EH (cell line): ENCODE results near the gene TCAP.

ENCODE experiments used
- DNase-seq: peaks from one replicate; pipeline ENCODE4 v3.0.0-alpha.2; 2015; ENCODE audit warnings: low read depth

Gene TCAP

GRCh38 chr17:39667262-39667944 is 2.3 kb downstream of the TCAP start:
- DNase-seq = no peak

- DNase-seq = peak; percentile 51
Observed at GRCh38 chr17:39667945-39668924, 3.1 kb downstream of the TCAP start, which contains the start of gene PNMT. PNMT (plus strand) TSS chr17:39668453; CDS start chr17:39668476, 23 bp downstream.

GRCh38 chr17:39669897-39670735 is 5.0 kb downstream of the TCAP start:
- DNase-seq = no peak

GRCh38 chr17:39670746-39671145 is 5.6 kb downstream of the TCAP start:
- DNase-seq = no peak

- peak; percentile 44 for DNase-seq
Observed at GRCh38 chr17:39671651-39672521, 6.7 kb downstream of the TCAP start.

- no peak for DNase-seq
Observed at GRCh38 chr17:39672522-39673334, 7.6 kb downstream of the TCAP start.

GRCh38 chr17:39673335-39674081 is 8.4 kb downstream of the TCAP start:
- no peak for DNase-seq

GRCh38 chr17:39674179-39674578 is 9.0 kb downstream of the TCAP start:
- no peak for DNase-seq

- DNase-seq = no peak
Observed at GRCh38 chr17:39674702-39675389, 9.7 kb downstream of the TCAP start.

GRCh38 chr17:39675390-39676082 is 10.4 kb downstream of the TCAP start:
- no peak for DNase-seq

GRCh38 chr17:39676198-39676819 is 11.2 kb downstream of the TCAP start:
- DNase-seq = peak; percentile 62

- DNase-seq = no peak
Observed at GRCh38 chr17:39677072-39677471, 11.9 kb downstream of the TCAP start.

- DNase-seq = peak; percentile 75
Observed at GRCh38 chr17:39677542-39678339, 12.6 kb downstream of the TCAP start.

- no peak for DNase-seq
Observed at GRCh38 chr17:39678340-39679116, 13.4 kb downstream of the TCAP start.

GRCh38 chr17:39679521-39680192 is 14.5 kb downstream of the TCAP start:
- DNase-seq = no peak
